ENCODE data around the gene BATF.
"Not testable (repeated sequence)": the region's sequence is repeated elsewhere in the genome, so short reads cannot be mapped to it uniquely, and the experiment has no call there.

BATF gene

GRCh38 chr14:75522224-75522982, at the start of gene BATF:
Gene BATF, plus strand, starts transcription at chr14:75522469. Its CDS starts 214 bp downstream, at chr14:75522683.
- Histone ChIP-seq H4K20me1 (ENCODE audit: insufficient read depth, low read length, poor library complexity, severe bottlenecking) (no peaks in the 10 kb centered on the region), H3K9me2 (replicated peaks; ENCODE audit: low read depth, low read length) (no peaks in the 10 kb centered on the region), H3K36me3 (ENCODE audit: insufficient read depth, low read length) (no peaks in the 10 kb centered on the region), H3K9me3 (ENCODE audit: insufficient read depth, low read depth, low read length) (no peaks in the 10 kb centered on the region), H3K9ac (ENCODE audit: low read depth, low read length, poor library complexity, severe bottlenecking) (peak within 1 kb of the TSS; percentile 80), H2AFZ (ENCODE audit: low read length) (peak within 1 kb of the TSS; percentile 79), H3K79me2 (ENCODE audit: insufficient read depth, low read length) (peaks cover 31% of the 10 kb centered on the region), H3F3A (ENCODE audit: low read depth) (no peaks in the 10 kb centered on the region; the same call in 1 of the 2 replicates), H3K27me3 (ENCODE audit: insufficient read depth, low read length, poor library complexity, severe bottlenecking) (no peaks in the 10 kb centered on the region), H3K4me3 (ENCODE audit: low read length, poor library complexity, severe bottlenecking) (peak within 1 kb of the TSS; percentile 78), H3K4me2 (ENCODE audit: low read depth, low read length, poor library complexity, severe bottlenecking) (peak within 1 kb of the TSS; percentile 92), H3K4me1 (ENCODE audit: insufficient read depth, low read length, poor library complexity, severe bottlenecking) (peaks cover 57% of the 10 kb centered on the region)
- TF ChIP-seq EZH2phosphoT487 (IDR thresholded peaks at IDR 0.05; ENCODE audit: borderline replicate concordance) (no peak), CTCF (conservative IDR thresholded peaks at IDR 0.05; ENCODE audit: low read length) (no peak)

- H3K27me3 ChIP-seq (ENCODE audit: insufficient read depth, low read length, poor library complexity, severe bottlenecking); H3K9me2 ChIP-seq (replicated peaks; ENCODE audit: low read depth, low read length); H3K4me3 ChIP-seq (ENCODE audit: low read length, poor library complexity, severe bottlenecking); H2AFZ ChIP-seq (ENCODE audit: low read length); H3K79me2 ChIP-seq (ENCODE audit: insufficient read depth, low read length); H3K9me3 ChIP-seq (ENCODE audit: insufficient read depth, low read depth, low read length); H3K4me1 ChIP-seq (ENCODE audit: insufficient read depth, low read length, poor library complexity, severe bottlenecking); H3K4me2 ChIP-seq (ENCODE audit: low read depth, low read length, poor library complexity, severe bottlenecking); H3F3A ChIP-seq (ENCODE audit: low read depth); H3K9ac ChIP-seq (ENCODE audit: low read depth, low read length, poor library complexity, severe bottlenecking); H4K20me1 ChIP-seq (ENCODE audit: insufficient read depth, low read length, poor library complexity, severe bottlenecking): not testable (repeated sequence)
- peaks cover 36% of the 10 kb centered on the region; the same call in 1 of the 2 replicates for H3K36me3 ChIP-seq (ENCODE audit: insufficient read depth, low read length)
These were observed 48.1 kb upstream of the BATF start for GRCh38 chr14:75474127-75474526.

GRCh38 chr14:75476274-75476995, 45.8 kb upstream of the BATF start:
- H2AFZ ChIP-seq (ENCODE audit: low read length), result no peak overlapping the region
- no peak overlapping the region for H3K4me3 ChIP-seq (ENCODE audit: low read length, poor library complexity, severe bottlenecking)
- no peak overlapping the region for H3K4me2 ChIP-seq (ENCODE audit: low read depth, low read length, poor library complexity, severe bottlenecking)
- no peaks in the 10 kb centered on the region for H3K4me1 ChIP-seq (ENCODE audit: insufficient read depth, low read length, poor library complexity, severe bottlenecking)
- peaks cover 15% of the 10 kb centered on the region; the same call in 1 of the 2 replicates for H3K36me3 ChIP-seq (ENCODE audit: insufficient read depth, low read length)
- H3K9ac ChIP-seq (ENCODE audit: low read depth, low read length, poor library complexity, severe bottlenecking), result no peak overlapping the region
- H3K79me2 ChIP-seq (ENCODE audit: insufficient read depth, low read length), result no peaks in the 10 kb centered on the region
- no peaks in the 10 kb centered on the region for H3K27me3 ChIP-seq (ENCODE audit: insufficient read depth, low read length, poor library complexity, severe bottlenecking)
- H4K20me1 ChIP-seq (ENCODE audit: insufficient read depth, low read length, poor library complexity, severe bottlenecking), result no peaks in the 10 kb centered on the region
- H3K9me3 ChIP-seq (ENCODE audit: insufficient read depth, low read depth, low read length), result no peaks in the 10 kb centered on the region
- no peaks in the 10 kb centered on the region for H3F3A ChIP-seq (ENCODE audit: low read depth)
- TF ChIP-seq EZH2phosphoT487 (IDR thresholded peaks at IDR 0.05; ENCODE audit: borderline replicate concordance) (no peak), CTCF (conservative IDR thresholded peaks at IDR 0.05; ENCODE audit: low read length) (no peak)
- H3K9me2 ChIP-seq (replicated peaks; ENCODE audit: low read depth, low read length), result no peaks in the 10 kb centered on the region
